HEK293T (cell line): ENCODE measurements around the gene DBN1.

Experiments used
- ELF4 ChIP-seq: fragments of 450-650 bp; IDR thresholded peaks from 2 replicates; pipeline ENCODE4 v1.6.1; 2017; ENCODE audit warnings: antibody characterized with exemption
- LEF1 ChIP-seq: fragments of 450-650 bp; IDR thresholded peaks from 2 replicates; pipeline ENCODE4 v1.6.1; 2017; ENCODE audit warnings: mild to moderate bottlenecking, borderline replicate concordance
- PKNOX1 ChIP-seq: fragments of 450-650 bp; IDR thresholded peaks from 2 replicates; pipeline ENCODE4 v1.6.1; 2016
- SP1 ChIP-seq: fragments of 450-650 bp; IDR thresholded peaks from 2 replicates; pipeline ENCODE4 v1.6.1; 2017
- SUZ12 ChIP-seq: fragments of 450-650 bp; IDR thresholded peaks from 2 replicates; pipeline ENCODE4 v1.6.1; 2016; ENCODE audit warnings: mild to moderate bottlenecking

DNA sequence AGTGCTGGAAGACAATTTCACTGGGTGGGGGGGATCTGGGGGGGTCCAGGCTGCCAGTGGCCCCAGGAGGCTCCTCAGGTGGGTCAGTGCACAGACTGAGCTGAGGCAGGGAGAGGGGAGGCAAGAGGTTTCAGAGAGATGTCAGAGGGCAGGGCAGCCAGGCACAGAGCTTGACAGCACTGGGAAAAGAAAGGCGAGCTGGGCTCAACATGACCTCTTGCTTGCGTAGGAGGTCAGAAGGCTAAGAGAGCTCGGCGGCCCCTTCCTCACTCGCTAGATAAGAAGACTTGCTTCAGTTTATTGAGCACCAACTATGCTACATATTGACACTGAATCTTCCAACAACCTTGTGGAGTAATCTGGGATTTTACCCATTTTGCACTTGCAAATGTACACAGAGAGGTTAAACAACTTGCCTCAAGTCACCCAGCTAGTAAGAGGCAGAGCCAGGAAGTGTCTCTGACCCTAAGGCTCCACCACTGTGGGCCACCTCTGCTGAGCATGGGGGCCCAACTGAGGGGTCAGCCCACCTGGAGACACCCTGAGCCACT lies 20.4 kb upstream of the DBN1 start:
- no peak for TF ChIP-seq SP1
- no peak for TF ChIP-seq LEF1
- no peak for TF ChIP-seq SUZ12
- no peak for TF ChIP-seq PKNOX1
- TF ChIP-seq ELF4, result no peak
